Measurements from ENCODE around the gene SLC24A3.

Gene SLC24A3

DNA sequence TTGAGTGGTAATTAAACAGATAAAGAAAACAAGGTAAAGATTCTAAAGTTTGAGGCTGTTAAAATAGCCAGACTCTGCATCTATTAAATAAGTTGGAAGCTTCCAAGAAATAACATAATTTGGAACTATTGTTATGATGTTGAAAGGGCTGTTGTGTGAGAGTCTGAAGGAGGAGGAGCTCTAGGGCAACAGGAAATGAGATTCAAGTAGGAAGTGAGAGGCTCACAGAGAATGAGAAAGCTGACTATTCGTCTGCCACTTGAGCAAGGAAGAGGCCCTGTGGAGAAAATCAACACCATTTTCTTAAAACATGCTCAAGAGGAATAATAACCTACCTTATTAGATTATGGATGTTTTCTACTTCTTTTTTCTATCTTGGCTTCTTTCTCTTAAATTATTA is 185.2 kb downstream of the SLC24A3 start:
- DNase-seq, result no peak

DNA sequence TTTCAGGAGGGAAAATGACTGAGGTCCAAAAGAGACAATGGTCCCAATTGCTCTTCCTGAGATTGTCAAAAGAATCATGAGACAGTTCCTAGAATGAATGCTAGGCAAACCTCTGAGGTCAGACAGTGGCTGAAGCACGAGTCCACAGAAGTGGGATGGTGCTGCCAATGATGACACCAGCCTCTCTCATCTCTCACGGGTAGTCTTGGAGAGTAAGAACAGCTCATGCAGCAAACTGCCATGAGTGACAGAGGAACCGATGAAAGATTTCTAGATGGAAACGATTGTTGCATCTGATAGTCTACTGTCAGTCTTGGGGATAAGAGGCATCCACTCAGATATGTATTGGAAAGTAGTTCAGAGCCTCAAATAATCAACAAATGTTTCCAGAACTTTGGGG is 188.7 kb downstream of the SLC24A3 start:
- DNase-seq, result no peak

DNA sequence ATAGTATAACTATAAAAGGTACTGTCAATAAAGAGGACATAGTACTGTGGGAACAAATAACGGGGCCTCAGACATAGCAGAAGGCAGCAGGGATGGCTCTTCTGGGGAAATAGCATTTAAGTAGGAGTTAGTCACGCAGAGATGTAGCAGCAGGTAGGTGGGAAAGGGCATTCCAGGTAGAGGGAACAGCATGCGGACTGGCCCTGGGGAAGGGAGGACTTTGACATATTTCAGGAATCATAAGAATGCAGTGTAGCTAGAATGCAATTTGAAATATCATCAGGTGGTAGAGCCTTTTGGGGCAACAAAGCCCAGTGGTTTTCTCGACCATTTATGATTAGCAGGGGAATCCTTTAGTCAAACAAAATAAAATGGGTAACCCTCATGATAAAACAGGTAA is 191.1 kb downstream of the SLC24A3 start:
- DNase-seq, result no peak

DNA sequence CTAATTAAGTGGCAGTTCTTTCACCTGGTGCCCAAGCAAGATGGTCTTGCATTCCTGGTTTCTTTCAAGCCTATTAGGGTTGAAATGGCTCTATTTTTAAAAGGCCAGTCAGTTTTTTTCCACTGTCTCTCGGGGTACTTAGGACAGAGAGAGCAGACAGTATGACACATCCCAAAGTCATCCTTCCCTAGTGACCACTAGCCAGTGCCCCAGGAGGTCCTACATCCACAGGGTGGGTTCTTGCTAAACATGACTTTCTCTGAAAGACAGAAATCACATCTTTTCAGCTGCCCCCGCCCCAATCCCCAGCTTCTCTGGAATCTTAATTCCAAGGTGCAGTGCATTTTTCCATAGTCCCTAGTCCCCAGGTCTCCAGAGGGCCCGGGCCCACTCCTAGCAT is 192.4 kb downstream of the SLC24A3 start:
- DNase-seq, result no peak

DNA sequence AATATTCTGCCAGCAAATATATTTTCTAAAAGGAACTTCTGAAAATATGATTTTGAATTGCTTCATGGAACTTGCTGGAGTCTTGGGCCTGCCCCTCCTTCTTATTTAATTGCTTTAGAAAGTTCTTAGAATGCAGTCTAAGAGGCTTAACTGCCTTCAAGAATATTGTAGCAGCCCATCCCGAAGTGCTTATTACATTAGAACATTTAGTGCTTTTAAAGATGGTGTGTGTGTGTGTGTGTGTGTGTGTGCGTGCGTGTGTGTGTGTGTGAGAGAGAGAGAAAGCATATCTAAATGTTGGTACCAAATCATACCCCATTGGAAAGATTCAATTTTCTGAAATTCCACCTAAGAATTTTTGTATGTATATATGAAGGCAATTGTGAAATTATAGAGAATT is 193.5 kb downstream of the SLC24A3 start:
- DNase-seq, result no peak

DNA sequence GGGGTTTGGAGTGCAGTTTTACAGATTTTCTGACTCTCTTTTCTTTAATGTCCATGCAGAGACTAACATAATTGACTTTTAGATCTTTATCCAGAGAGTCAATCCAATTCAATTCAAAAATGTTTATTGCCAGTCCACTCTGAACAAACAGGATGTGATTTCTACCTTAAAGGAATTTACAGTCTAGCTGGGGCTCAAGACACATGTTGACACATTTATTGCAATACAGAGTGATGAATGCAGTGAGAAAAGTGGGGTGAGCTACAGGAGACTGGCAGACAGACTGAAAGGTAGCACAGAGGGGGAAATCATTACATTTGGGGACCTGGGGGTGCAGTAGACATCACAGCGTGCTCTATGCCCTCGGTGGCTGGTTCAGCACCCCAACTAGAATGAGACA is 193.9 kb downstream of the SLC24A3 start:
- DNase-seq, result no peak

DNA sequence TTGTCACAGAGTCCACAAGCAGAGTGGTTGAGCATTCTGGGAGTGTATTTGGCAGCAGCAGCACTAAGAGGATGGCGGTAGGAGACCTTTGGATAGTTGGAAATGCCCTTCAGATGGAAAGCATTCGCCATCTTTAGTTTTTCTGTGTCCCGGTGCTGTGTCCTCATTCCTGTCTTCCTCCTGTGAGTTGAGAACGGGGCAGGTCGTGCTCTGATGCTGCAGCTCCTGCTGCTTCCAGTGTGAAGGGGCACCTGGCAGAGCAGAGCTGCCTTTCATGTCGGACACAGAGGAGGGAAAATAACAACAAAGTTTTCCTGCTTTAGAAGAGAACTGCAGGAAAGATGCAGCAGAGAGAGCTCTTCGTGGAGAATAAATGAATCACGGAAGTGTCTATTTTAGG is 194.8 kb downstream of the SLC24A3 start:
- DNase-seq, result no peak

DNA sequence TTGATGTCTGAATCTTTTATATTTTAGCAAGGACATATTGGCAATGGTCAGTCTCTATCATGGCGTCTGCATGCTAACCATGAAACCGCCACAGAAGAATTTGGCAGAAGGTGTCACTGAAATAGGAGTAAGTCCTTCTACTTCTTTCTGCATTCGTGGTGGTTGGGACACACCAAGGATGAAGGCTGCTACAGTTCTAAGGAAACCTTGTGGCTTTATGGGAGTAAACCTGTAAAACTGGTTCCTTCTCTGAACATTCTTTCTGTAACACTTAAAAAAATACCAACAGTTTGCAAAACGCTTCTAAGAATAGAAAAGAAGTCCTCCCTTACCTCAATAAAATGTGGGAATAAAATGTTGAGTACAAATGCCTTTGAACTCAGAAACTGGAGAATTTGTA is 195.3 kb downstream of the SLC24A3 start:
- no peak for DNase-seq

GRCh38 chr20:19408971-19409370 is 196.5 kb downstream of the SLC24A3 start:
- DNase-seq, result no peak

DNA sequence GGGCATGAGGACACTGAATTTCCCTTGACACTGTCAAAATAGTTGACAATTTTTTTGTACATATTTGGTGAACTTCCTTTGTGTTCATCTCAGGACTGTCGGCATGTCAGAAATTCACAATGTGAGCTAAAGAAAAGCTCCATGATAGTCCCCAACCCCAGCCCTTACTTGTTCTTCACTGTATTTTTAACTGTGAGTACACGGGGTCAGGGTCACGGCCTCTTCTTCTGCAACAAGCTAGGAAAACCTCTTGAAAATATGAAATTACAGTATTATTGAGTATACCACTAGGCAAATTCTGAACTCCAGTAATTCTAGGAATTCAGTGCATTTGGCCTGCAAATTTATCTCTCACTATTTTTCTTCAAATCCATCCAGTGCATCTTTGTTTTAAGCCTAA is 199.4 kb downstream of the SLC24A3 start:
- no peak for DNase-seq

DNA sequence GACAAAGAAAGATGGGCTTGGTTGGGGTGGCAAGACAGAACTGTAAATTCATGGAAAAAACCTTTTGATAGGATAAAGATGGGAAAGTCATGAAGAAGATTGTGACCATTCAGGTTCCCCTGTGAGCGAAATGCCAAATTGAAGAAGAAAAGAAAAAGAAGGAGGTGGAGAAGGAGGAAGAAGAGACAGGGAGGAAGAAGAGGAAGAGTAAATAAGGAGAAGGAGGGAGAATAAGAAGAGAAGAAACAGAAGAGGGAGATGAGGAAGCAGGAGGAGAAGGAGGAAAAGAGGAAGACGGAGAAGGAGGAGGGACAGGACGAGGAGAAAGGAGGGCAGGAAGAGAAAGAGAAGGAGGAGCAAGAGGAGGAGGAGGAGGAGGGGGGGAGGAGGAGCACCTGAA is 199.8 kb downstream of the SLC24A3 start:
- no peak for DNase-seq

DNA sequence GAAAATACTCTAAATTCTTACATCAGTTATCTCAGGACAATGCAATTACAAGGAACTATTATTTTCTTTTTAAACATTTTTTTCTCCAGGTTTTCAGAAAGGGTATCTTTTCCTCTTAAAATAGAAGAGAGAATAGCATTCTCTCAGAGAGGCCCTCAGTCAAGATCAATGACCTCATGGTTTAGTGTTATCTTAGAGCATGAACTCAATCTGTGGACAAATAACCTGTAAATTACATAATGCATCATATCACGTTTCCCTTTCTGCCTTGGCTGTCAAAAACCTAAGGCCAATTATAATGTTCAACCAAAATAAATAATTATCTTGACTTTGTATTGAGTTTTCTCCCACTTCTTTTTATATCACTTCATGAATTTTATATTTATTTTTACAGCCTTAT is 202.2 kb downstream of the SLC24A3 start:
- no peak for DNase-seq

- DNase-seq, result no peak
Observed at GRCh38 chr20:19415786-19416185, 203.3 kb downstream of the SLC24A3 start.

DNA sequence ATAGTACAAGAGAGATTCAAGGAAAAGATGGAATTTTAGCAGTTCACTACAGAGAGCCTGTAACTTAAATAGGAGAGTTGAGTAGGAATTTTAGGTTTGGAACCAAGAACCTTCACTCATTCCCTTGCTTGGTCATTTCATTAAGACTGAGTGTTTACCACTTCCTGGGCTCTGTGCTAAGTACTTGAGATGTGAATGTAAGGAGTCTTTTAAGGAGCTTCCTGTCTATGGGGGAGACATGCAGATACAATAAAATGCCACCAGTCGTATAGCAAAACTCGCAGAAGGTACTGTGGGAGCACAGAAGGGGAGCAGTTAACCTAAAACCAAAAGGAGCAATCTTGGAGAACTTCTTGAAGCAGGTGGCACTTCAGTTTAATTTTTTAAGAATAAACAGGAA is 204.2 kb downstream of the SLC24A3 start:
- no peak for DNase-seq

GRCh38 chr20:19419396-19419795 is 207.0 kb downstream of the SLC24A3 start:
- DNase-seq, result peak; percentile 51 to 86

DNA sequence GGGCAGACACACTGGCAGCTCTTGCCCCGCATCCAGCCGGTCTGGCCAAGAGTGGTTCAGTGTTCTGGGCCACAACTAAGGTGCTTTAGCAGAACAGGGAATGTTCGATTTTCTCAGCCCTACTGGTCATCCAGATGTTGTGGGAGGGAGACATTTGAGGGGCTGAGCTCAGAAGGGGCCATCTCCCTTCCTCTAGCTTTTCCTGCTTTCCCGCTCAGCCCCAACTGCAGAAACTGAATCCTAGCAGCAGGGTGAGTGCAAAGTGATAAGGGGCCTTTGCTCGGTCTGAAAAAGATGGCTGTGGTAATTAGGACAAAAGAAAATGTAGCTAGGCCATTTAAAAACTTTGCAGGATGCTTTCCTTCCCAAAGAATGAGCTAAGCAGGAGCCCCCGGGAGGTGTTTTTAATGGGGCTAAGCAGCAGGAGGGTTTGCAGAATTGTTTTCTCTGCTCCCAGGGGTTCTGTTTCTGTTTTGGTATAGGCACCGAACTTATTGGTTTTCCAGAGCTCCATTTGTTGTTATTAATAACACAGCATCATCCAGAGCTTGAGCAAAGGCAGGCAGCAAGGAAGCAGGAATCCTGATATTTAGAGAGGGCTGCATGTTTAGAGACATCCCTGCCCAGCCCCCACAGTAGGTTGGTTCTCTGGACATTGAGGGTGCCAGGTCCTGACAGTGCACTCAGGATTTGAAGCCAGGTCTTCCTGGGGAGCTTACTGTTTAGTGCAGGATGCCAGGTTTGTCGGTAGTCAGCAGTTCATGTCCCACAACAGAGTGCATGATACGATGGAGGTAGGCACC is 210.9 kb downstream of the SLC24A3 start:
- no peak for DNase-seq

DNA sequence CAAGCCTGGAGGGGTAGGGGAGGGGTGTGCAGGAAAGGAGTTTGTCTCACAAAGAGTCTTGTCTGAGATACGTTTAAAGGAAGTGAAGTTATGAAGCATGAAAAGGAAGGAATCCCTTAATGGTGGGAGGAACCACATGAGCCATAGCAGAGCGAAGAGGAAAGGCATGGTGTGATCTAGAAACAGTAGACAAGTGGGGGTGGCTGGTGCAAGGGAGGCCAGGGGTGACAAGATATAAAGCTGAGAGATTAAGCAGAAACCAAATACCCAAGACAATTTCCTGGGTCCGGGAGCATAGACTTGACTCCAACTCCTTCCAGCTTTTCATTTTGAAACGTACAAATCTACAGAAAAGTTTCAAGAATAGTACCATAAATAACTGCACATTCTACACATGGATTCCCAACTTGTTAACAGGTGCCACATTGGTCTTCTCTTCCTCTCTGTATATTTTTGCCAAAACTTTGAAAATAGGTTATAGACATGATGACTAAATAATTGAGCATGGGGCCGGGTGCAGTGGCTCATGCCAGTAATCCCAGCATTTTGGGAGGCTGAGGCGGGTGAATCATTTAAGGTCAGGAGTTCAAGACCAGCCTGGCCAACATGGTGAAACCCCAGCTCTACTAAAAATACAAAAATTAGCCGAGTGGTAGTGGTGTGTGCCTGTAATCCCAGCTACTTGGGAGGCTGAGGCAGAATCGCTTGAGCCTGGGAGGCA is 211.6 kb downstream of the SLC24A3 start:
- DNase-seq, result no peak

DNA sequence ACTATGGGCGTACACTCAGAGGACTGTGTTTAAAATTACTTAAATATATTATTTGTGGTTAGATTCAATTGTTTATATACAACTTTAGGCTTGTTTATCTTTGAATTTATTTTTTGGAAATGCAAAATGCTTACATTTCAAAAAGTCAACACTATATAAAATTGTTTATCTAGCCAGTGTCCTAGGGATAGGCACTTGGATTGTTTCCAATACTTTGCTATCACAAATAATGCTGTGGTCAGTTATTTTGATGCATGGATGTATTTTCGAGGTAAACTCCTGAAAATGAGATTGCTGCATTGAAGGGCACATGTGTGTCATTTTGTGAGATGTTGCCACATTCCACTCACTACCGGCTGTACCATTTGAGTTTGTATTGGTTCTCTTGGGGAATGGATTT is 213.9 kb downstream of the SLC24A3 start:
- no peak for DNase-seq

DNA sequence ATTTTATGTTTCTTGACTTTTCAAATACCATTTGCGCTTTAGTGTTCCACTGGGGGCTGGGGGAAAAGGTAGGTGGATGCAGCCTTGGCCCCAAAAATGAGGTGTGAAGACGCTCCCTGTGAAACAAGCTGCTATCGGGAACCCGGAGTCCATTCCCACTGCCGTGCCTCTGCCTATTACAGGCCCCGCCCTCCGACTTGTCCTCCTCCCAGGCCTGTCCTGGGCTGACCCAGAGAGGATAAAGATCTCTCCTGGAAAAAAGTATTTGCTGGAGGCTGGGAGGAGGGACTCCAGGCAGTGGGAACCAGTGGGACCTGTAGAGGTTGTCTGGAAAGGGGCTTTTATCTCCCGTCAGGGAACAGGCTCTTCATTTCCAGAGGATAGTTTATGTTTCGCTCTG is 215.0 kb downstream of the SLC24A3 start:
- no peak for DNase-seq

DNA sequence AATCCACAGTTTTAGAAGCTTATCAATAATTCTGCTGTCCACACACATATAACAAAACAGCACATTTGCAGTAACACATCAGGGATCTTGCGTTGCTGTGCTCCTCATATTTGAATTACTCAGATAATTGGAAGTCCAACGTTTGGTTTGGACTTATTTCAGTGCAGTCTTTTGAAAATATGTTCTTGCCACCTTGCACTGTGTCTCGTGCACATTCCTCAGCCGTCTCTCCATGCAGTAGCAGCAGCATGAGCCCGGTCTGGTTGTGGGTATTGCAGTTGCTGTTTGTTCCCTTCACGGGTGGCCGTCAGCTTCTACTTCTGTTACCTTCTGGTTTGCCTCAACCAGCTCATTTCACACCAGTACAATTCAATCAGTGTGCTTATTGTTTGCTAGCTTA is 215.5 kb downstream of the SLC24A3 start:
- DNase-seq, result no peak

GRCh38 chr20:19428324-19428723 is 215.9 kb downstream of the SLC24A3 start:
- no peak for DNase-seq

DNA sequence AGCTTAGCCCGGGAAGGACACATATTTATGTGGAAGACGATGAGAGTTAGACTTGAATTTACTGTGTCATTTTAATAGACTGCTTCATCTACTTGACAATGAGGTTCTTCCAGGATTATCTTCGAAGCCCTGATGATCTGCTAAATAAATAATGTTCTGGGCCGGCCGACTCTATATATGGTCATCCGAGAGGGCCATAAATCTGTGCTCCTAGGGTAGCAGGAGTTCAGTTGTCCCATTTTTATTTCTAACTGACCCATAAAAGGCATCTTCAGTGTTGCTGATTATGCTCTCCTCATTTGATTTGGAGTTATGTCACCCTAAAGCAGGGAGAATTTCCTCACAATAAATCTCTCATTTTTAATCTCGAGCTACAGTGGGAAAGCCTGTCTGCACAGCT is 217.1 kb downstream of the SLC24A3 start:
- DNase-seq, result no peak

GRCh38 chr20:19430641-19431315 is 218.3 kb downstream of the SLC24A3 start:
- DNase-seq, result no peak

GRCh38 chr20:19431316-19431700 is 218.9 kb downstream of the SLC24A3 start:
- DNase-seq, result no peak
